HG03442 (cell line): ENCODE data around the gene RIMS4.
"Not testable (repeated sequence)": the region's sequence is repeated elsewhere in the genome, so short reads cannot be mapped to it uniquely, and the experiment has no call there.

ENCODE experiments used
- ATAC-seq: cut with Tn5 transposase; IDR thresholded peaks from one replicate; pipeline ENCODE4 v1.9.1; 2021; ENCODE audit warnings: mild to moderate bottlenecking, moderate library complexity; ENCODE audit not compliant: unreplicated experiment

Gene RIMS4

DNA sequence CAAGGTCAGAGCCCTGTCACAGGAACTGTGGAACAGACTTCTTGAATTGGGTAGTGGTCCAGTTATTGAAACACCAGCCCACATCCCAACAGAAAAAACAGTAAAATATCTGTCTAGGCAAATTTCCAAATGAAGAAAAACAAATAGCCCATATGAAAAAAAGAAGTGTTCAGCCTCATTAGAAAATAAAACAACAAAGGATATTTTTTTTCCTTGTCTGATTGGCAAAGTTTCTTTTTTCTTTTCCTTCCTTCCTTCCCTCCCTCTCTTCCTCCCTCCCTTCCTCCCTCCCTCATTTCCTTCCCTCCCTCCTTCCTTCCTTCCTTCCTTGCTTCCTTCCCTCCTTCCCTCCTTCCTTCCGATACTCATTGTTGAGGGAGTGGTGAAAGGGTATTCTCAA is 20.6 kb upstream of the RIMS4 start:
- ATAC-seq: no peak

GRCh38 chr20:44830523-44830922 is 20.2 kb upstream of the RIMS4 start:
- no peak for ATAC-seq

- no peak for ATAC-seq
Observed at GRCh38 chr20:44829688-44830087, 19.3 kb upstream of the RIMS4 start.

DNA sequence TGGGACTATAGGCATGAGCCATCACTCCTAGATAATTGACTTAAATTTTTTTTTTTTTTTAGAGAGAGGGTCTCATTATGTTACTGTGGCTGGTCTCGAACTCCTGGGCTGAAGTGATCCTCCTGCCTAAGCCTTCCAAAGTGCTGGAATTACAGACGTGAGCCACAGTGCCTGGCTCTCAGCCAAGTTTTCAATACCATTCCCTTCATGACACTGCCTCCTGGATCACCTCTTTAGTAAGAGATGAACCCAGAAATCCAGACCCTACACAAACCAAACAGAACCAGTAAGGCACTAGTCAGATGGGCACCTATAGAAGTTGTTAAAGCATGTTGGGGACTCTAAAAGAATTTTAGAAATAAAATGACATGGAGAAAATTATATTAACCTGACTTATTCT is 18.3 kb upstream of the RIMS4 start:
- no peak for ATAC-seq

DNA sequence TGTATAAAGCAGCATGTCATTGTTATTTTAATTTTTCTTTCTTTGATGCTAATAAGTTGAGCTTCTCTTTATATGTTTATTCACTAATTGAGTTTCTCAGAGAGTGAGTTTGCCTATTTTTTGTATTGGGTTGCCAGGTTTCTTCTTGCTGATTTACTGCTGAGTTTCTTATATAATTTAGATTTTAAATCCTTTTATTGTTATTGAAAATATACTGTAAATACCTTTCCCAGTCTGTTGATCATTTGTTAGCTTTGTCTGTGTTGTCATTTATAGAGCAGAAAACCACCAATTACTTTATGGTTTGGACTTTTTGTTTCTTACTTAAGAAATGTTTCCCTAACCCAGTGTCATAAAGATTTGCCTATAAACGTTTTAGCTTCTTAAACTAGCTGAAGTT is 17.1 kb upstream of the RIMS4 start:
- no peak for ATAC-seq

GRCh38 chr20:44821576-44821975 is 11.2 kb upstream of the RIMS4 start:
- ATAC-seq: not testable (repeated sequence)

- ATAC-seq: no peak
Observed at GRCh38 chr20:44819936-44820335, 9.6 kb upstream of the RIMS4 start.

- ATAC-seq: no peak
Observed at GRCh38 chr20:44817143-44817910, 7.0 kb upstream of the RIMS4 start.

DNA sequence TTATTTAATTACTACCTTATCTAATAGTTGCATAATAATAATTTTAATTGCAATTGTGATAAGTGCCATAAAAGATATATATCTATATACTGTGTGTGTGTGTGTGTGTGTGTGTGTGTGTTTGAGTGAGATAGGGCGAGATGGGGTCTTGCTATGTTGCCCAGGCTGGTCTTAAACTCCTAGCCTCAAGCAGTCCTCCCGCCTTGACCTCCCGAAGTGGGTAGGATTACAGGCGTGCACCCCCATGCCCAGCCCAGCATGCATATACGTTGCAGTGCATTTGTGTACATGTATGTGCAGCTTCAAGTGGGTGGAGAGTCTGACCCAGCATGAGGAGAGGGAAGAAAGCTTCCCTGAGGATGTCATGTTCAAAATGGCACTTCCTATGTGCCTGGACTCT is 4.6 kb upstream of the RIMS4 start:
- no peak for ATAC-seq

GRCh38 chr20:44811150-44811685 is 872 bp upstream of the RIMS4 start:
- no peak for ATAC-seq

DNA sequence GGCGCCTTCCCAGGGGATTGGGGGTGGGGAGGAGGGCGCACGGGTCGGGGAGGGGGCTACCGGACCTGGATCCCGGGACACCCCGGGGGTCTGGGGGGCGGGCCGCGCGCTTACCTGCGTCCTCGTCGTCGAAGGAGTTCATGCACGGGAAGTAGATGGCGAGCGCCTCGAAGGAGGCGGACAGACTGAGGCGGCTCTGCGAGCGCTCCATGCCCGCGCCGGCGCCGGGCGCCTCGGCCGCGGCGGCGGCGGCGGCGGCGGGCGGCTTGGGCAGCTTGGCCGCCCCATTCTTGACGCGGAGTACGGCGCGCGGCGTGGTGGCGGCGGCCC is 320 bp downstream of the RIMS4 start:
- no peak for ATAC-seq

GRCh38 chr20:44809380-44810060 is 826 bp downstream of the RIMS4 start:
- ATAC-seq: no peak

GRCh38 chr20:44807684-44808056 is 2.7 kb downstream of the RIMS4 start:
- ATAC-seq: no peak

- ATAC-seq: no peak
Observed at GRCh38 chr20:44807051-44807683, 3.2 kb downstream of the RIMS4 start.

GRCh38 chr20:44805979-44806620 is 4.2 kb downstream of the RIMS4 start:
- no peak for ATAC-seq

- no peak for ATAC-seq
Observed at GRCh38 chr20:44805335-44805978, 4.9 kb downstream of the RIMS4 start.

GRCh38 chr20:44803383-44803941 is 6.9 kb downstream of the RIMS4 start:
- ATAC-seq: no peak

DNA sequence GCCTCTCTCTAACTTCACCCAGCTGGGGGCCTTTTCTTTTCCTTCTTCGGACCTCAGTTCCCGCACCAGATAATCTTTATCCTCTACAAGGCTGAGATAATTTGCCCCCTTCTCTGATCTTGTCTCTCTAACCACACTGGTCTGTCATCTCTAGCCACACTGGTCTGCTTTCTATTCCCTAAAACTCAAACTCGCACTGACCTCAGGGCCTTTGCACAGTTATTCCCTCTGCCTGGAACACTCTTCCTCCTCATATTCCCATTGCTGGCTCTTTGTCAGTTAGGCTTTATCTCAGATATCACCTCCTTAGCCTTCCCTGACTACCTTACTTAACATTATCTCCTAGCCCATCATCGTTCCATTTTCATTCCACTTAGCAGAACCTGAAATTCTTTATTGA is 7.6 kb downstream of the RIMS4 start:
- no peak for ATAC-seq

DNA sequence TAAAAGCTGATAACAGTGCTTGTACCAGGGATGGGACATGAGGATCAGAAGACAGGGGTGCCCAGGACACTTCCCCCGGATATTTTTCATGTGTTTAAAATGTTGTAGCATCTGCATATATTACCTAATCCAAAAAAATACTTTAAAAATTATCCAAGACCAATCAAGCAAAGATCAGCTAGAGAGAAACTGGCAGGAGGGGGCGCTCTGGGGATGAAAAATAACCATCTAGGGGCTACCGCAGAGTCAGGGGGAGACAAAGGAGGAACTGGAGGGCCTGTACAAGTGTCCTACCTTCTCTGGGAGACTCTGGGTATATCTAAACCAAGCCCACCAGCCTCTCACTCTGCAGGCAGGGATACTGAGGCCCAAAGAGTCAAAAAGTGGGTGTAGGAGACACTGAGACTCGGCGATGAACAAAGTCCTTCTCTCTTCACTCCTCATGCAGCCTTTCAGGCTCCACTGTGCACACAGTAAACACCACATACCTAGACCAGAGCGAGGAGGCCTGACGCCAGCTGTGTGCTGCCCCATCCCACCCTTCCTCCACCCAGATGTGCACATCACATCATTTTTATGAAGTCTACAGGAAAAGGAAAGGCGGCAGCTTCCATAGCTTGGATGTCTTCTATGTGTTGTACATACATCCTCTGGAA is 9.8 kb downstream of the RIMS4 start:
- ATAC-seq: no peak

- ATAC-seq: no peak
Observed at GRCh38 chr20:44799691-44800090, 10.7 kb downstream of the RIMS4 start.
